ENCODE measurements around the gene NR6A1.

The NR6A1 gene

DNA sequence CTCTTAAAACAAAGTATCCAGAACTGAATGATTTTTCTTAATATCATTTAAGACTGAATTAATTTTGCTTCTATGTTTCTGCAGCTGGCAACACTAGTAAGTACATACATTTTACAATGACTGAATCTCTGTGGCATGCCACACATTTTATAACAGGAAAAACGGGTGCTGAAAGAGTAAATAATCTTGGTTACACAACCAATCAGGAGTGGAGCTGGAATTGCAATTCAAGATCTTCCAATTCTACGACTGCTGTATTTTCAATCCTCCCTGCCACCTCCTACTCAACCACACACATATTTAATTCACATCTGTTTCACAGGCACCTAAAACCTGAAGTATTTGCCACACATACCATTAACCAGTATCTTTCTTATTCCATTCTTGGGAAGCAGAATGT is 211.2 kb downstream of the NR6A1 start:
- Histone ChIP-seq H3K4me1 (peaks cover 7% of the 10 kb centered on the region), H3K27me3 (ENCODE audit: low read depth) (no peaks in the 10 kb centered on the region), H3K4me3 (no peak overlapping the region), H3K9me3 (no peaks in the 10 kb centered on the region), H3K36me3 (replicated peaks) (no peaks in the 10 kb centered on the region)
- in situ Hi-C loops (cut with MboI; ENCODE audit: low sequenced_read_pairs) = no loop called here
- no peak for DNase-seq (ENCODE audit: low spot score in 2 of 2)

DNA sequence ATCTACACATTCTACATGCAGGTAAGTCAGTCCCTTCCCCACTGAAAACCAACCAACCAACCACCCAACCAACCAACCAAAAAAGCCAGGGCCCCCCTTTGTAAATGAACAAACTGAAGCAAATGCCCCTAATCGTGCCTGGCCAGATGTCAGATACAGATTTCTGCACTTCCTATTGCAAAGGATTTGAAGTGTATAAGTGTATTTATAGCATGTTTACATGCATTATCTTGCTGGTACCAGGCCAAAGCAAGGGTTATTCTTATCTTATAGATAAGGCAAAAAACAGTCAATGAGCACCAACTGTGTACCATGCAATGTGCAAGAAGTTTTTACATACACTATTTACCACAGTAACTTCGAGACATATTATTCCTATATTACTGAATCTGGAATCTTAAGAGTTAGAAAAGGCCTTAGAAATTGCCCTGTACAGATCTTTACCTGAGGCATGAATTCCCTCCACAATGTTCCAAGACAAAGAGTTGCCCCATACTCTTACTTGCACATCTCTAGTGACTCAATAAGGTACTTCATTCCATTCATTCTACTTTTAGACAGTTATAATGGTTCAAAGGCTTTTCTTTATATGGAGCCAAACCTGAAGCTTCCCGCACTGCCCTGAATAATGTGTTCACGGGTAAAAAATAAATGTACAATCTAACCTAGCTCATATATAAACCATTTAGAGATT is 212.2 kb downstream of the NR6A1 start:
- H3K4me1 ChIP-seq = peaks cover 7% of the 10 kb centered on the region
- no peak for DNase-seq (ENCODE audit: low spot score in 2 of 2)
- no peaks in the 10 kb centered on the region for H3K9me3 ChIP-seq
- no peaks in the 10 kb centered on the region for H3K27me3 ChIP-seq (ENCODE audit: low read depth)
- no peak overlapping the region for H3K4me3 ChIP-seq
- no peaks in the 10 kb centered on the region for H3K36me3 ChIP-seq (replicated peaks)
- in situ Hi-C loops (cut with MboI; ENCODE audit: low sequenced_read_pairs) = no loop called here

DNA sequence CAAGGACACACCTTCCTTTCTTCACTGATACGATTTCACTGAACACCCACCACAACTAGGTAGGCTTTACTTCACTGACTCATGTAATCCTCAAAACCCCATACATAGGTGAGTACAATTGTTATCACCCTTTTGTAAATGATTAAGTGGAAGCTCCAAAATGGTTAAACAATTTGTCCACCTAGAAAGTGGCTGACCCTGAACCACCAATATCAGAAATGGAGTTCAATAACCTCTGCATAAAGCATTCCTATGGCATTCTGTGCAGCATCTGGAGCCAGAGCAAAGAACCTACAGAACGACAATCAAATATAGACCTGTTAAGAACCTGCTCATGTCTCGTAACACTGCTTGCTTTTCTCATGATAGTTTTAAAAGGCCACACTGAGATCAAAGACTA is 213.2 kb downstream of the NR6A1 start:
- H3K9me3 ChIP-seq = no peaks in the 10 kb centered on the region
- H3K4me3 ChIP-seq = no peak overlapping the region
- DNase-seq (ENCODE audit: low spot score in 2 of 2) = no peak
- in situ Hi-C loops (cut with MboI; ENCODE audit: low sequenced_read_pairs) = no loop called here
- peaks cover 7% of the 10 kb centered on the region for H3K4me1 ChIP-seq
- H3K36me3 ChIP-seq (replicated peaks) = no peaks in the 10 kb centered on the region
- no peaks in the 10 kb centered on the region for H3K27me3 ChIP-seq (ENCODE audit: low read depth)

DNA sequence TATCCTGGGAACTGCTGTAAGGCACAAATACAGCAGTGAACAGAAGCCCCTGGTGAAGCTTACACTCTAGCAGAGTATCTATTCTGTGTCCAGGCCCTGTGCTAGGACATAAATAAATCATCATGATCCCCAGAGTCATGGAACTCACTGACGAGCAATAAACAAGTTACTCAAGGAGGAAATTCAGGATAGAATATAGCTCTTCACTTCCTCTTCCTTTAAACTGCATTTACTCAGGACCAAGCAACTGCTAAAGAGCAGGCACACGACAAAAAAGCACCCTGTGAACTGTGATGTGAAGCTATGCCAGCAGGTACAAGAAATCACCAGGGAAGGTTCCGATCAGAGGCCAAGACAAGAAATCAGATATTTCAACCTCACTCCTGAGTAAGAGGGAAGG is 216.1 kb downstream of the NR6A1 start:
- in situ Hi-C loops (cut with MboI; ENCODE audit: low sequenced_read_pairs) = no loop called here
- H3K27me3 ChIP-seq (ENCODE audit: low read depth) = no peaks in the 10 kb centered on the region
- no peak overlapping the region for H3K4me3 ChIP-seq
- no peaks in the 10 kb centered on the region for H3K4me1 ChIP-seq
- no peaks in the 10 kb centered on the region for H3K9me3 ChIP-seq
- no peaks in the 10 kb centered on the region for H3K36me3 ChIP-seq (replicated peaks)
- DNase-seq (ENCODE audit: low spot score in 2 of 2) = no peak

DNA sequence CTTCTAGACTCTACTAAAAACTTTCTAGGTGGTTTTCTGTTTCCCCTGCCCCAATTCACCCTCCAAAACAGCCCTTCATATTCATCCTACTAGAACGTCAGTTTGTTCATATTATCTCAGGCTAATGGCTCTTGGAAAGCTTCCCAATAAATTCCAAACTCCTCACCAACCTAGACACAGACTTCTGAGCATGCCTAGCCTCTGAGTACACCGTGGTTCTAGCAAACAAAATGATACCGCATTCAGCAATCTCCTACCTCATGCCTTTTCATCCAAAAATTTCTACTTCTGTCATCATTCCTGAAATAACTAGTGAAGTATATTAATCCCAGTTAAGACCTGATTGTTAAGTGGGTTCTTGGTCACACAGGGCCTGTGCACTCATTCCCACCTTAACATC is 217.4 kb downstream of the NR6A1 start:
- in situ Hi-C loops (cut with MboI; ENCODE audit: low sequenced_read_pairs) = loop anchor here (5.0 kb wide), 1 partner anchor 159 kb away; no protein-coding TSS in a partner anchor
- Histone ChIP-seq H3K4me1 (no peaks in the 10 kb centered on the region), H3K27me3 (ENCODE audit: low read depth) (no peaks in the 10 kb centered on the region), H3K36me3 (replicated peaks) (no peaks in the 10 kb centered on the region), H3K9me3 (no peaks in the 10 kb centered on the region), H3K4me3 (no peak overlapping the region)
- no peak for DNase-seq (ENCODE audit: low spot score in 2 of 2)

- DNase-seq (ENCODE audit: low spot score in 2 of 2) = no peak
- Histone ChIP-seq H3K9me3 (no peaks in the 10 kb centered on the region), H3K36me3 (replicated peaks) (no peaks in the 10 kb centered on the region), H3K4me1 (no peaks in the 10 kb centered on the region), H3K27me3 (ENCODE audit: low read depth) (no peaks in the 10 kb centered on the region), H3K4me3 (no peak overlapping the region)
- in situ Hi-C loops (cut with MboI; ENCODE audit: low sequenced_read_pairs) = loop anchor here (5.0 kb wide), 1 partner anchor 160 kb away; no protein-coding TSS in a partner anchor
Measured at GRCh38 chr9:124552273-124552605, 218.9 kb downstream of the NR6A1 start.

- Histone ChIP-seq H3K36me3 (replicated peaks) (no peaks in the 10 kb centered on the region), H3K27me3 (ENCODE audit: low read depth) (no peaks in the 10 kb centered on the region), H3K4me3 (no peak overlapping the region), H3K4me1 (no peaks in the 10 kb centered on the region), H3K9me3 (no peaks in the 10 kb centered on the region)
- DNase-seq (ENCODE audit: low spot score in 2 of 2) = peak; percentile 74 to 81
- in situ Hi-C loops (cut with MboI; ENCODE audit: low sequenced_read_pairs) = loop anchor here (5.0 kb wide), 1 partner anchor 161 kb away; no protein-coding TSS in a partner anchor
Measured at GRCh38 chr9:124551472-124552272, 219.4 kb downstream of the NR6A1 start.

- Histone ChIP-seq H3K36me3 (replicated peaks) (no peaks in the 10 kb centered on the region), H3K9me3 (no peaks in the 10 kb centered on the region), H3K4me3 (no peak overlapping the region), H3K27me3 (ENCODE audit: low read depth) (no peaks in the 10 kb centered on the region), H3K4me1 (no peaks in the 10 kb centered on the region)
- DNase-seq (ENCODE audit: low spot score in 2 of 2) = no peak
- in situ Hi-C loops (cut with MboI; ENCODE audit: low sequenced_read_pairs) = loop anchor here (5.0 kb wide), 1 partner anchor 162 kb away; no protein-coding TSS in a partner anchor
Measured at GRCh38 chr9:124550072-124550471, 221.0 kb downstream of the NR6A1 start.

- Histone ChIP-seq H3K9me3 (no peaks in the 10 kb centered on the region), H3K4me3 (no peak overlapping the region), H3K4me1 (no peaks in the 10 kb centered on the region), H3K27me3 (ENCODE audit: low read depth) (no peaks in the 10 kb centered on the region), H3K36me3 (replicated peaks) (no peaks in the 10 kb centered on the region)
- in situ Hi-C loops (cut with MboI; ENCODE audit: low sequenced_read_pairs) = no loop called here
- DNase-seq (ENCODE audit: low spot score in 2 of 2) = no peak
Measured at GRCh38 chr9:124549016-124549415, 222.1 kb downstream of the NR6A1 start.

GRCh38 chr9:124544535-124544934 is 226.6 kb downstream of the NR6A1 start:
- Histone ChIP-seq H3K4me1 (no peaks in the 10 kb centered on the region), H3K36me3 (replicated peaks) (no peaks in the 10 kb centered on the region), H3K4me3 (no peak overlapping the region), H3K9me3 (no peaks in the 10 kb centered on the region), H3K27me3 (ENCODE audit: low read depth) (no peaks in the 10 kb centered on the region)
- in situ Hi-C loops (cut with MboI; ENCODE audit: low sequenced_read_pairs) = no loop called here
- no peak for DNase-seq (ENCODE audit: low spot score in 2 of 2)

GRCh38 chr9:124541824-124542223 is 229.3 kb downstream of the NR6A1 start:
- no peaks in the 10 kb centered on the region for H3K27me3 ChIP-seq (ENCODE audit: low read depth)
- H3K4me3 ChIP-seq = no peak overlapping the region
- no peaks in the 10 kb centered on the region for H3K9me3 ChIP-seq
- no peak for DNase-seq (ENCODE audit: low spot score in 2 of 2)
- in situ Hi-C loops (cut with MboI; ENCODE audit: low sequenced_read_pairs) = no loop called here
- no peaks in the 10 kb centered on the region for H3K36me3 ChIP-seq (replicated peaks)
- H3K4me1 ChIP-seq = no peaks in the 10 kb centered on the region

DNA sequence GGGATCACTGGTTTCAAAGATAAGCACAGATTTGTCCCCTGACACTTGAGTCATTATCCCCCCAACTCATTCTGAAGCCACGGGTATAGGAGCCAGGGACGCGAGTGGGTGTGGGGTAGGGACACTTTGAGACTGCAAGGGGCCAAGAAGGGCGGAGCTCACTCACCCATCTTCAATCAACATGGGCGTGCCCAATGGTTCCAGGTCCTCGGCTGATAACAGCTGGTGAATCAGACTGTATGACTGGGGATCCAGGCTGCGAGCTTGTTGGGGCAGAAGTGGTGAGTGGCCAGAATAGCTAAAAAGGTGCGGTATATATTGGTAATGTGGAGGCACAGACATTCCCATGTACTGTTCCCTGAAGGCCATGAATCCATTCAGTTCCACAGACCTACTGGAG is 233.2 kb downstream of the NR6A1 start:
- DNase-seq (ENCODE audit: low spot score in 2 of 2) = no peak
- in situ Hi-C loops (cut with MboI; ENCODE audit: low sequenced_read_pairs) = no loop called here
- no peaks in the 10 kb centered on the region for H3K36me3 ChIP-seq (replicated peaks)

GRCh38 chr9:124535846-124536245 is 235.3 kb downstream of the NR6A1 start:
- DNase-seq (ENCODE audit: low spot score in 2 of 2) = no peak
- no peaks in the 10 kb centered on the region for H3K4me1 ChIP-seq
- H3K27me3 ChIP-seq (ENCODE audit: low read depth) = no peaks in the 10 kb centered on the region
- no peaks in the 10 kb centered on the region for H3K36me3 ChIP-seq (replicated peaks)
- no peaks in the 10 kb centered on the region for H3K9me3 ChIP-seq
- no peak overlapping the region for H3K4me3 ChIP-seq
- in situ Hi-C loops (cut with MboI; ENCODE audit: low sequenced_read_pairs) = no loop called here

More for the DNA sequence above, 233.2 kb downstream of the NR6A1 start:
- no peaks in the 10 kb centered on the region for H3K27me3 ChIP-seq (ENCODE audit: low read depth)
- no peaks in the 10 kb centered on the region for H3K4me1 ChIP-seq
- no peaks in the 10 kb centered on the region for H3K9me3 ChIP-seq
- H3K4me3 ChIP-seq = no peak overlapping the region

- Histone ChIP-seq H3K27me3 (ENCODE audit: low read depth) (no peaks in the 10 kb centered on the region), H3K9me3 (no peaks in the 10 kb centered on the region), H3K4me3 (no peak overlapping the region), H3K36me3 (replicated peaks) (no peaks in the 10 kb centered on the region), H3K4me1 (no peaks in the 10 kb centered on the region)
- in situ Hi-C loops (cut with MboI; ENCODE audit: low sequenced_read_pairs) = loop anchor here (5.0 kb wide), 1 partner anchor 116 kb away; the partner anchor contains the start of gene PSMB7
- DNase-seq (ENCODE audit: low spot score in 2 of 2) = no peak
Measured at GRCh38 chr9:124532897-124533296, 238.2 kb downstream of the NR6A1 start.

Measured in HAP-1 (cell line).